Spleen (tissue), 11 donors: ENCODE results near the gene APRT. TPM values are rescaled to one million over a fixed set of nuclear protein-coding genes. Genes with fewer than 3 reads are reported as not detected.

Source experiments
- DNase-seq: peaks from one replicate; pipeline ENCODE4 v3.0.0-alpha.2; 2020
- H3K27ac ChIP-seq, 8 donors: fragments of 200-600 bp; sonication (generic) in 7 of 8; 1 replicate in 4 of 8; 2 replicates in 4 of 8; pipeline versions ENCODE4 v1.5.0 to v1.8.0; 2016 to 2021; ENCODE audit warnings: inconsistent platforms in 4 of 8, mild to moderate bottlenecking in 4 of 8, moderate library complexity in 1 of 8
- H3K27me3 ChIP-seq, 7 donors: fragments of 200-600 bp; sonication (generic) in 6 of 7; replicated peaks in 1 of 7; 1 replicate in 4 of 7; 2 replicates in 3 of 7; pipeline versions ENCODE4 v1.5.0 to v1.8.0; 2016 to 2021; ENCODE audit warnings: inconsistent platforms in 3 of 7, mild to moderate bottlenecking in 1 of 7
- H3K36me3 ChIP-seq, 6 donors: fragments of 200-600 bp; sonication (generic) in 5 of 6; 1 replicate in 4 of 6; 2 replicates in 2 of 6; pipeline versions ENCODE4 v1.5.0 to v1.8.0; 2016 to 2021; ENCODE audit warnings: inconsistent platforms in 2 of 6
- H3K4me1 ChIP-seq, 6 donors: fragments of 200-600 bp; sonication (generic) in 5 of 6; 1 replicate in 3 of 6; 2 replicates in 3 of 6; pipeline versions ENCODE4 v1.5.0 to v1.8.0; 2016 to 2021; ENCODE audit warnings: inconsistent platforms in 3 of 6
- H3K4me3 ChIP-seq, 8 donors: fragments of 200-600 bp; sonication (generic) in 7 of 8; 1 replicate in 4 of 8; 2 replicates in 4 of 8; pipeline versions ENCODE4 v1.5.0 to v1.8.0; 2016 to 2021; ENCODE audit warnings: inconsistent platforms in 4 of 8, mild to moderate bottlenecking in 4 of 8, moderate library complexity in 2 of 8
- H3K9me3 ChIP-seq, 8 donors: fragments of 200-600 bp; sonication (generic) in 7 of 8; 1 replicate in 4 of 8; 2 replicates in 4 of 8; pipeline versions ENCODE4 v1.5.0 to v1.8.0; 2016 to 2021; ENCODE audit warnings: inconsistent platforms in 4 of 8
- CTCF ChIP-seq, 11 experiments: fragments of 200-600 bp in 7 of 11; fragments of 450-650 bp in 4 of 11; sonication (generic) in 4 of 11; IDR thresholded peaks in 8 of 11; conservative IDR thresholded peaks in 3 of 11; 1 replicate in 7 of 11; 2 replicates in 4 of 11; pipeline versions ENCODE4 v1.4.0 to v1.8.0; 2016 to 2021; ENCODE audit warnings: antibody characterized with exemption in 11 of 11, inconsistent platforms in 4 of 11, mild to moderate bottlenecking in 1 of 11
- POLR2A ChIP-seq, 3 donors: fragments of 450-650 bp; IDR thresholded peaks; one replicate each; pipeline ENCODE4 v1.5.1; 2017; ENCODE audit warnings: antibody characterized with exemption in 3 of 3, mild to moderate bottlenecking in 1 of 3
- POLR2AphosphoS5 ChIP-seq, 3 donors: sonication (generic); formaldehyde crosslinking; IDR thresholded peaks; one replicate each; pipeline ENCODE4 v1.5.1; 2017; ENCODE audit warnings: antibody characterized with exemption in 3 of 3
- WGBS, 5 donors: extraction: QIAGEN DNeasy Blood & Tissue Kit in 3 of 5; methylation state at CpG; one replicate each; pipeline versions ENCODE4 v1.1.5 to v1.1.7; 2013 to 2018; 5-methylcytosine and 5-hydroxymethylcytosine counted together
- intact Hi-C: fragments of 100-400 bp; cut with DNase I; formaldehyde crosslinking; loops from one replicate; pipeline ENCODE4 v1.15.0; 2023; ENCODE audit warnings: low total_unique reads
- polyA plus RNA-seq, 3 donors: library from polyadenylated mRNA; stranded (reverse); fragments of 200-250 nt; gene quantifications; one replicate each; pipeline ENCODE4 v1.2.1, GENCODE V29; 2013
- total RNA-seq, 7 donors: library from RNA; depleted of rRNA in 3 of 7; stranded (reverse); fragments of >200 nt in 3 of 7; fragmentation: NEBNext Ultra II Directional in 4 of 7; extraction: Animal tissue kit (Norgen Biotek cat#: 25700) in 4 of 7; gene quantifications; one replicate each; pipeline versions ENCODE4 v1.1.0 to v1.2.1, GENCODE V29; 2016 to 2021
- donor health status: healthy with polysubstance abuse.
- donor health status: DM: no; HTN: no; CAD: no; lungs with moderate emphysema.
- donor health status: DM: no; HTN: no; CAD: no.
- donor health status: Bipolar disorder and iron deficiency.
- donor health status: healthy.
- donor health status: DM: no; HTN: no; CAD: no.
- donor health status: DM: yes; HTN: yes; CAD: no.

Gene APRT
- total and polyA plus RNA-seq, 10 donors: 84.1 to 259 (median 102) TPM

- peaks cover 26 to 95% (median 69%) of the 10 kb centered on the region in 6 donors for H3K4me1 ChIP-seq
- WGBS, 5 donors: 90 to 93% (median 91%) methylated on average over 4 to 11 of the region's 11 CpGs
- H3K27me3 ChIP-seq: no peaks in the 10 kb centered on the region
- no peak for DNase-seq
- intact Hi-C loops: no loop called here
- H3K9me3 ChIP-seq: peaks cover 0 to 8% (median 0%) of the 10 kb centered on the region in 8 donors
- peaks cover 0 to 55% (median 6%) of the 10 kb centered on the region in 6 donors for H3K36me3 ChIP-seq
- TF ChIP-seq POLR2A (IDR thresholded peaks at IDR 0.05) (no peak), POLR2AphosphoS5 (IDR thresholded peaks at IDR 0.05) (no peak), CTCF (IDR thresholded peaks at IDR 0.05 in 8 of 11, conservative IDR thresholded peaks at IDR 0.05 in 3 of 11) (no peak)
- no peak overlapping the region for H3K4me3 ChIP-seq
- H3K27ac ChIP-seq: peak overlapping the region in 1 of 8 donors; percentile 27
These were observed 50.6 kb downstream of the APRT start for GRCh38 chr16:88761143-88761534.

- no peaks in the 10 kb centered on the region for H3K27me3 ChIP-seq
- TF ChIP-seq POLR2A (IDR thresholded peaks at IDR 0.05) (no peak), POLR2AphosphoS5 (IDR thresholded peaks at IDR 0.05) (peak in 1 of 3 donors; percentile 11), CTCF (IDR thresholded peaks at IDR 0.05 in 8 of 11, conservative IDR thresholded peaks at IDR 0.05 in 3 of 11) (no peak)
- no peak overlapping the region for H3K4me3 ChIP-seq
- H3K9me3 ChIP-seq: peaks cover 0 to 8% (median 0%) of the 10 kb centered on the region in 8 donors
- H3K36me3 ChIP-seq: peaks cover 0 to 57% (median 6%) of the 10 kb centered on the region in 6 donors
- peaks cover 22 to 95% (median 67%) of the 10 kb centered on the region in 6 donors for H3K4me1 ChIP-seq
- WGBS, 5 donors: 88 to 94% (median 93%) methylated on average over 16 to 24 of the region's 24 CpGs
- peak overlapping the region in 3 of 8 donors; percentile 57 to 73 (median 62) for H3K27ac ChIP-seq
- no peak for DNase-seq
- intact Hi-C loops: no loop called here
These were observed 51.1 kb downstream of the APRT start for GRCh38 chr16:88760424-88761142.

GRCh38 chr16:88759976-88760350 lies 51.8 kb downstream of the APRT start:
- Histone ChIP-seq H3K4me3 (no peak overlapping the region), H3K27ac (peak overlapping the region in 5 of 8 donors; percentile 22 to 73 (median 57)), H3K4me1 (peaks cover 22 to 94% (median 68%) of the 10 kb centered on the region in 6 donors), H3K27me3 (no peaks in the 10 kb centered on the region), H3K9me3 (peaks cover 0 to 8% (median 0%) of the 10 kb centered on the region in 8 donors), H3K36me3 (peaks cover 0 to 58% (median 6%) of the 10 kb centered on the region in 6 donors)
- intact Hi-C loops: no loop called here
- TF ChIP-seq CTCF (IDR thresholded peaks at IDR 0.05 in 8 of 11, conservative IDR thresholded peaks at IDR 0.05 in 3 of 11) (no peak), POLR2A (IDR thresholded peaks at IDR 0.05) (no peak), POLR2AphosphoS5 (IDR thresholded peaks at IDR 0.05) (no peak)
- 91 to 96% (median 94%) methylated on average over 21 to 22 of the region's 22 CpGs for WGBS, 5 donors
- no peak for DNase-seq

Other genes with a start within 250 kb of the APRT start
- gene ZC3H18, start 241.5 kb downstream of the APRT start, total RNA-seq: 10 to 100 TPM; 24.1 to 65.2 (median 53.6) TPM
- 10 to 100 TPM; 18.0 to 29.3 (median 18.3) TPM for gene ZC3H18, start 241.5 kb downstream of the APRT start, polyA plus RNA-seq
- 1 to 10 TPM in 1 of 7 donors, under 1 TPM in 1, not detected in 5; 0.82 to 1.2 TPM for gene IL17C, start 173.4 kb downstream of the APRT start, total RNA-seq
- gene IL17C, start 173.4 kb downstream of the APRT start, polyA plus RNA-seq: under 1 TPM; 0.39 to 0.64 (median 0.47) TPM
- gene CYBA, start 160.9 kb downstream of the APRT start, total RNA-seq: 100 to 1,000 TPM; 557 to 820 (median 628) TPM
- gene CYBA, start 160.9 kb downstream of the APRT start, polyA plus RNA-seq: 100 to 1,000 TPM; 649 to 925 (median 917) TPM
- 10 to 100 TPM; 24.1 to 49.3 (median 35.1) TPM for gene MVD, start 148.8 kb downstream of the APRT start, total RNA-seq
- gene MVD, start 148.8 kb downstream of the APRT start, polyA plus RNA-seq: 10 to 100 TPM; 35.1 to 74.9 (median 57.3) TPM
- 1 to 10 TPM; 4.8 to 7.6 (median 6.0) TPM for gene SNAI3, start 125.4 kb downstream of the APRT start, total RNA-seq
- gene SNAI3, start 125.4 kb downstream of the APRT start, polyA plus RNA-seq: 1 to 10 TPM; 5.6 to 7.8 (median 7.1) TPM
- gene RNF166, start 105.5 kb downstream of the APRT start, total RNA-seq: 100 to 1,000 TPM in 3 of 7 donors, 10 to 100 TPM in 4; 63.7 to 135 (median 99.1) TPM
- 100 to 1,000 TPM in 1 of 3 donors, 10 to 100 TPM in 2; 55.7 to 132 (median 75.1) TPM for gene RNF166, start 105.5 kb downstream of the APRT start, polyA plus RNA-seq
- 10 to 100 TPM in 4 of 7 donors, 1 to 10 TPM in 3; 7.2 to 28.2 (median 11.7) TPM for gene CTU2, start 105.4 kb downstream of the APRT start, total RNA-seq
- gene CTU2, start 105.4 kb downstream of the APRT start, polyA plus RNA-seq: 10 to 100 TPM; 16.6 to 24.5 (median 16.8) TPM
- 100 to 1,000 TPM; 154 to 249 (median 199) TPM for gene PIEZO1, start 26.7 kb downstream of the APRT start, total RNA-seq
- 100 to 1,000 TPM; 145 to 385 (median 371) TPM for gene PIEZO1, start 26.7 kb downstream of the APRT start, polyA plus RNA-seq
- gene CDT1, start 8.1 kb downstream of the APRT start, total RNA-seq: 10 to 100 TPM in 2 of 7 donors, 1 to 10 TPM in 5; 1.5 to 17.2 (median 5.3) TPM
- gene CDT1, start 8.1 kb downstream of the APRT start, polyA plus RNA-seq: 1 to 10 TPM in 2 of 3 donors, under 1 TPM in 1; 1.00 to 3.9 (median 2.5) TPM
- gene GALNS, start 45.0 kb upstream of the APRT start, total RNA-seq: 10 to 100 TPM; 37.6 to 71.6 (median 53.4) TPM
- gene GALNS, start 45.0 kb upstream of the APRT start, polyA plus RNA-seq: 10 to 100 TPM in 2 of 3 donors, 1 to 10 TPM in 1; 9.7 to 19.5 (median 11.1) TPM
- 10 to 100 TPM; 28.9 to 44.1 (median 38.6) TPM for gene TRAPPC2L, start 45.2 kb upstream of the APRT start, total RNA-seq
- gene TRAPPC2L, start 45.2 kb upstream of the APRT start, polyA plus RNA-seq: 10 to 100 TPM; 55.0 to 87.5 (median 74.2) TPM
- 1 to 10 TPM in 1 of 7 donors, under 1 TPM in 2, not detected in 4; 0.72 to 1.3 (median 0.85) TPM for gene PABPN1L, start 54.7 kb upstream of the APRT start, total RNA-seq
- gene PABPN1L, start 54.7 kb upstream of the APRT start, polyA plus RNA-seq: under 1 TPM; 0.26 to 0.67 (median 0.29) TPM
- gene CBFA2T3, start 165.3 kb upstream of the APRT start, total RNA-seq: 10 to 100 TPM; 10.5 to 59.8 (median 56.3) TPM
- 10 to 100 TPM in 2 of 3 donors, 1 to 10 TPM in 1; 8.4 to 25.1 (median 14.3) TPM for gene CBFA2T3, start 165.3 kb upstream of the APRT start, polyA plus RNA-seq